ENCODE measurements around the gene DTX2.

- TF ChIP-seq CTCF (IDR thresholded peaks at IDR 0.05), result no peak
- no peak for TF ChIP-seq EP300 (IDR thresholded peaks at IDR 0.05)
These were observed 44.6 kb downstream of the DTX2 start for GRCh38 chr7:76506081-76506440.

Data from tibial nerve (tissue), 4 donors.